Putamen (tissue), 1 donor: ENCODE data around the gene SPATA2L.
"Not testable (repeated sequence)": the region's sequence is repeated elsewhere in the genome, so short reads cannot be mapped to it uniquely, and the experiment has no call there.

Experiments
- DNase-seq: peaks from one replicate; pipeline ENCODE4 v3.0.0-alpha.2; 2016; ENCODE audit warnings: low spot score

The SPATA2L gene

GRCh38 chr16:89689621-89690020 is 11.9 kb downstream of the SPATA2L start:
- DNase-seq: not testable (repeated sequence)

- no peak for DNase-seq
Observed at GRCh38 chr16:89689142-89689541, 12.4 kb downstream of the SPATA2L start.

GRCh38 chr16:89688395-89688794 is 13.1 kb downstream of the SPATA2L start:
- no peak for DNase-seq

- no peak for DNase-seq
Observed at GRCh38 chr16:89687092-89687940, 14.2 kb downstream of the SPATA2L start.

- DNase-seq: peak; percentile 86
Observed at GRCh38 chr16:89686520-89687091, 14.9 kb downstream of the SPATA2L start, which contains the start of gene CDK10. Gene CDK10, plus strand, starts transcription at chr16:89686689. Its CDS starts 22 bp downstream, at chr16:89686711.

GRCh38 chr16:89685916-89686315 is 15.6 kb downstream of the SPATA2L start:
- no peak for DNase-seq

- no peak for DNase-seq
Observed at GRCh38 chr16:89678258-89678657, 23.2 kb downstream of the SPATA2L start.

- DNase-seq: no peak
Observed at GRCh38 chr16:89672177-89672941, 29.1 kb downstream of the SPATA2L start.

- not testable (repeated sequence) for DNase-seq
Observed at GRCh38 chr16:89671565-89671964, 29.9 kb downstream of the SPATA2L start.

- no peak for DNase-seq
Observed at GRCh38 chr16:89670496-89671431, 30.7 kb downstream of the SPATA2L start.

GRCh38 chr16:89669755-89670154 is 31.8 kb downstream of the SPATA2L start:
- DNase-seq: no peak

- DNase-seq: no peak
Observed at GRCh38 chr16:89668790-89669158, 32.7 kb downstream of the SPATA2L start.

GRCh38 chr16:89667633-89668032 is 33.9 kb downstream of the SPATA2L start:
- no peak for DNase-seq

GRCh38 chr16:89667000-89667399 is 34.5 kb downstream of the SPATA2L start:
- DNase-seq: not testable (repeated sequence)

GRCh38 chr16:89664238-89664637 is 37.3 kb downstream of the SPATA2L start:
- DNase-seq: not testable (repeated sequence)

GRCh38 chr16:89661215-89661614 is 40.3 kb downstream of the SPATA2L start:
- DNase-seq: no peak

GRCh38 chr16:89660146-89660545 is 41.4 kb downstream of the SPATA2L start:
- DNase-seq: no peak

GRCh38 chr16:89658221-89658879 is 43.2 kb downstream of the SPATA2L start:
- DNase-seq: no peak

- peak; percentile 85 for DNase-seq
Observed at GRCh38 chr16:89657442-89658220, 43.9 kb downstream of the SPATA2L start, which contains the start of the genes CHMP1A and SPATA33. Gene CHMP1A, minus strand, starts transcription at chr16:89657708. Its CDS starts 120 bp downstream, at chr16:89657588. Gene SPATA33, plus strand, starts transcription at chr16:89657836. Its CDS starts 76 bp downstream, at chr16:89657912.
